Omental fat pad (tissue), 4 donors: ENCODE results near the gene ABLIM2. TPM values are rescaled to one million over a fixed set of nuclear protein-coding genes. Genes with fewer than 3 reads are reported as not detected.

Experiments
- ATAC-seq: fragments of 150-250 bp; one replicate; pipeline ENCODE4 v1.9.1; 2016; ENCODE audit warnings: mild to moderate bottlenecking, moderate library complexity; ENCODE audit not compliant: low FRiP score
- DNase-seq: peaks from one replicate; pipeline ENCODE4 v3.0.0-alpha.2; 2019; ENCODE audit warnings: low spot score
- CTCF ChIP-seq, 3 donors: fragments of 450-650 bp; IDR thresholded peaks; one replicate each; pipeline ENCODE4 v1.5.1; 2016 to 2017; ENCODE audit warnings: antibody characterized with exemption in 3 of 3, mild to moderate bottlenecking in 3 of 3, moderate library complexity in 2 of 3
- total RNA-seq, 4 donors: library from RNA; depleted of rRNA; stranded (reverse); fragments of >200 nt; gene quantifications; one replicate each; pipeline ENCODE4 v1.1.0, GENCODE V29; 2016

ABLIM2 gene
- total RNA-seq, 4 donors from 2014 or later: 10.1 to 34.2 (median 13.7) TPM

- ATAC-seq (peak; percentile 3), DNase-seq (no peak)
Observed at GRCh38 chr4:7970361-7970946, 188.2 kb downstream of the ABLIM2 start.

GRCh38 chr4:7968262-7968896 lies 190.2 kb downstream of the ABLIM2 start:
- DNase-seq: no peak
- no peak for ATAC-seq
- no peak for TF ChIP-seq CTCF (IDR thresholded peaks at IDR 0.05)

More at GRCh38 chr4:7970361-7970946, 188.2 kb downstream of the ABLIM2 start:
- no peak for TF ChIP-seq CTCF (IDR thresholded peaks at IDR 0.05)

- no peak for ATAC-seq
- DNase-seq: no peak
- TF ChIP-seq CTCF (IDR thresholded peaks at IDR 0.05): no peak
Observed at GRCh38 chr4:7967501-7968261, 190.9 kb downstream of the ABLIM2 start.

GRCh38 chr4:7967063-7967440 lies 191.6 kb downstream of the ABLIM2 start:
- no peak for TF ChIP-seq CTCF (IDR thresholded peaks at IDR 0.05)
- DNase-seq (no peak), ATAC-seq (no peak)

DNA sequence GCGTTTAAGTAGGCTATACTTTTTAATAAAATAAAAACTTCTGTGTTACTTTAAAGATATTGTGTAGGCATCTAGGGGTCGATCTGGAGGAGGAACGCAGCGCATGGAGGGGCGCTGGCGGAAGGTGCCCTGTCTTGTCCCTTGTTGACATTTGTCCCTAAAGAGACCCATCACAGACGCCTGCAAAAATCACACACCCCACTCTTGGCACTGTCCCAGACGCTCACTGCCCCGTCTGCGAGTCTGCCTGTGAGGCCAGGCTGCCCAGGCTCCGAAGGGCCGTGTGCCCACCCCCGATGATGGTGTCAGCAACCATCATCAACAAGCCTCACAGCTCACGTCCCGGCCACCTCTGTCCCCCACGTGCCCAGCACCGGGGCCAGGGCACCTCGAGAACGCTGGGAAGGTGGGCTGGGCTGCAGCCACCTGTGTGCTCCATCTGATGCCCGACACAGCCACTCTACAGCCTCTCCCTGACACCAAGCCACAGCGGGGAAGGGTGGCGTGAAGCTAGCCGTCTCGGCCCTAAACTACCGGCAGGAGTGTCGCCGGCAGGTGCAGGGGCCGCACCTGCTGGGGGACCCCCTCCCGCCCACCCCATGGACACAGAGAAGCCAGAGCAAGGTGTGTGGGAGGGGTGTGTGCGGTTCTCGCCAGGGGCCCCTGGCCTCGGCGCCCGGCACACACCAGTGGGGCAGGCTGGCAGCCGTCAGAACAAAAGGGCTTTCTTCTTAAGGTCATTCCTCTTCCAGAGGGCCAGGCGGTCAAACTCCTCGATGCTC lies 192.1 kb downstream of the ABLIM2 start:
- no peak for TF ChIP-seq CTCF (IDR thresholded peaks at IDR 0.05)
- ATAC-seq (no peak), DNase-seq (no peak)

DNA sequence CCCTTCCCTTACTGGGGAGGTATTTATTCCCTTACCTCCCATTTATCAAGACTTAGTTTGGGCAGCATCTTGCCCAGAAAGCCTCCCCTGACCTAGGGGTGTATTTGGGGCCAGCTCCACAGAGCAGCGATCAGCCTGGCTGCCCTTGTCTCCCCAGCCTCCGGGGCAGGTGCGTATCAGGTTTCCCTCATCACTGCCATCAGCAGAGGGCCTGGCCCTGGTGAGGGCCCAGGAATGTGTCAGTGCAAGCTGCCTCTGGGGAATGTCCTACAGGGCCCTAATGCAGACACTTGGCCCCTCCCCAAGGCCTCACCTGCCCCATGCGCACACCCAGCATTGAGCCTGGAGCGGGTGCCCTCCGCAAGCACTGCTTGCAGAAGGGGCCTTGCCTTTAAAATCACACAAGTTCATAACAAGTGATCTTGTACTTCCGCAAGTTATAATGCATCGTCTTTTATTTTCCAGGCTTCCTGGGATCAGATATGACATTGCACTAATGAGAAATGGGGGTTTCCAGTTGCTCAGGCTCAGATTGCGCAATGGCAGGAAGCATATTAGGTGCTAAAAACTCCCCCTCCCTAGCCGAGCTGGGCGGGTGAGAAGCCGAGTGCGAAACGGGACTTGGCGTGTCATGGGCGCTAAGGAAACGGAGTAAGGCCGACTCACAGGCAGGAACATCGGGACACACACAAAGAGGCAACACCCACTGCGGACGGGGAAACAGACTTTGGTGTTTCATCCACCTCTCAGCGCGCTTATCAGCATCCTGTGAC lies 193.5 kb downstream of the ABLIM2 start:
- ATAC-seq (peak; percentile 59), DNase-seq (peak; percentile 61)
- TF ChIP-seq CTCF (IDR thresholded peaks at IDR 0.05): no peak
